HepG2 (cell line): ENCODE measurements around the gene IL17RC. TPM values are rescaled to one million over a fixed set of nuclear protein-coding genes. Genes with fewer than 3 reads are reported as not detected.

Experiments used
- CAMTA2 ChIP-seq: sonication (generic); formaldehyde crosslinking; IDR thresholded peaks from 2 replicates; pipeline ENCODE4 v1.4.0; 2020; ENCODE audit warnings: mild to moderate bottlenecking, missing genetic modification reagents, borderline replicate concordance
- CEBPZ ChIP-seq: IDR thresholded peaks from 2 replicates; pipeline ENCODE4 v1.6.1; 2012; ENCODE audit warnings: low read length, improper control_type of control experiment
- CREM ChIP-seq, 2 experiments: sonication (generic) in 1 of 2; formaldehyde crosslinking in 1 of 2; IDR thresholded peaks; 2 replicates each; pipeline versions ENCODE4 v1.4.0 to v1.6.1; 2016 to 2020; ENCODE audit warnings: antibody characterized with exemption in 1 of 2, mild to moderate bottlenecking in 1 of 2, missing genetic modification reagents in 1 of 2
- MED8 ChIP-seq: sonication (generic); formaldehyde crosslinking; IDR thresholded peaks from 2 replicates; pipeline ENCODE4 v1.8.1; 2023; ENCODE audit warnings: mild to moderate bottlenecking, missing genetic modification reagents; ENCODE audit not compliant: insufficient replicate concordance
- MEIS2 ChIP-seq: sonication (generic); formaldehyde crosslinking; IDR thresholded peaks from 2 replicates; pipeline ENCODE4 v1.9.0; 2021; ENCODE audit warnings: mild to moderate bottlenecking, missing genetic modification reagents
- MYNN ChIP-seq: sonication (generic); formaldehyde crosslinking; IDR thresholded peaks from 2 replicates; pipeline ENCODE4 v1.4.0; 2020; ENCODE audit warnings: mild to moderate bottlenecking, low read depth, missing genetic modification reagents
- NKX3-1 ChIP-seq: sonication (generic); formaldehyde crosslinking; IDR thresholded peaks from 2 replicates; pipeline ENCODE4 v1.5.0; 2020; ENCODE audit warnings: missing genetic modification reagents
- PAX8 ChIP-seq: sonication (generic); formaldehyde crosslinking; IDR thresholded peaks from 2 replicates; pipeline ENCODE4 v1.8.0; 2022; ENCODE audit warnings: mild to moderate bottlenecking, missing genetic modification reagents, borderline replicate concordance
- ZBTB14 ChIP-seq: sonication (generic); formaldehyde crosslinking; IDR thresholded peaks from 2 replicates; pipeline ENCODE4 v1.4.0; 2020; ENCODE audit warnings: missing genetic modification reagents
- ZIK1 ChIP-seq: sonication (generic); formaldehyde crosslinking; IDR thresholded peaks from 2 replicates; pipeline ENCODE4 v1.5.0; 2020; ENCODE audit warnings: mild to moderate bottlenecking, low read depth, missing genetic modification reagents, borderline replicate concordance
- ZNF383 ChIP-seq: sonication (generic); formaldehyde crosslinking; IDR thresholded peaks from 2 replicates; pipeline ENCODE4 v1.4.0; 2020; ENCODE audit warnings: missing genetic modification reagents, mild to moderate bottlenecking, borderline replicate concordance
- ZNF552 ChIP-seq: sonication (generic); formaldehyde crosslinking; IDR thresholded peaks from 2 replicates; pipeline ENCODE4 v1.9.0; 2022; ENCODE audit warnings: missing genetic modification reagents, mild to moderate bottlenecking, borderline replicate concordance
- ZNF616 ChIP-seq: sonication (generic); formaldehyde crosslinking; IDR thresholded peaks from 2 replicates; pipeline ENCODE4 v1.5.0; 2020; ENCODE audit warnings: low read depth, mild to moderate bottlenecking, missing genetic modification reagents
- polyA plus RNA-seq, 8 experiments: library from polyadenylated mRNA; depleted of rRNA in 3 of 8; stranded (reverse) in 7 of 8; unstranded in 1 of 8; fragments of >200 nt; fragmentation: Illumina TruSeq in 4 of 8; extraction: Trizol in 4 of 8; gene quantifications; 2 replicates each; pipeline versions ENCODE4 v1.2.1 to v1.2.3, GENCODE V29; 2011 to 2016; ENCODE audit warnings: low read depth in 4 of 8, missing spikeins in 1 of 8, mixed read lengths in 1 of 8; ENCODE audit not compliant: insufficient read depth in 1 of 8
- total RNA-seq, 5 experiments: library from RNA; depleted of rRNA; stranded (reverse); fragments of >200 nt; fragmentation: Illumina TruSeq; extraction: Trizol; gene quantifications; 2 replicates each; pipeline ENCODE4 v1.2.3, GENCODE V29; 2016; ENCODE audit warnings: low read depth in 1 of 5
- TF ChIP-seq, protein P1 (sequence below): sonication (generic); formaldehyde crosslinking; conservative IDR thresholded peaks from 2 replicates; pipeline ENCODE4 v1.4.0; 2020; ENCODE audit warnings: mild to moderate bottlenecking, missing genetic modification reagents, moderate library complexity
- TF ChIP-seq, protein P2 (sequence below): sonication (generic); formaldehyde crosslinking; IDR thresholded peaks from 2 replicates; pipeline ENCODE4 v1.8.0; 2022; ENCODE audit warnings: mild to moderate bottlenecking, missing genetic modification reagents
- TF ChIP-seq, protein P3 (sequence below): sonication (generic); formaldehyde crosslinking; IDR thresholded peaks from 2 replicates; pipeline ENCODE4 v1.4.0; 2020; ENCODE audit warnings: mild to moderate bottlenecking, missing genetic modification reagents

The IL17RC gene
- total and polyA plus RNA-seq, 2 of the 13 experiments (the other 11 are each of a cell fraction or from before 2014, with no cell fraction given) = 20.7 to 24.0 TPM

DNA sequence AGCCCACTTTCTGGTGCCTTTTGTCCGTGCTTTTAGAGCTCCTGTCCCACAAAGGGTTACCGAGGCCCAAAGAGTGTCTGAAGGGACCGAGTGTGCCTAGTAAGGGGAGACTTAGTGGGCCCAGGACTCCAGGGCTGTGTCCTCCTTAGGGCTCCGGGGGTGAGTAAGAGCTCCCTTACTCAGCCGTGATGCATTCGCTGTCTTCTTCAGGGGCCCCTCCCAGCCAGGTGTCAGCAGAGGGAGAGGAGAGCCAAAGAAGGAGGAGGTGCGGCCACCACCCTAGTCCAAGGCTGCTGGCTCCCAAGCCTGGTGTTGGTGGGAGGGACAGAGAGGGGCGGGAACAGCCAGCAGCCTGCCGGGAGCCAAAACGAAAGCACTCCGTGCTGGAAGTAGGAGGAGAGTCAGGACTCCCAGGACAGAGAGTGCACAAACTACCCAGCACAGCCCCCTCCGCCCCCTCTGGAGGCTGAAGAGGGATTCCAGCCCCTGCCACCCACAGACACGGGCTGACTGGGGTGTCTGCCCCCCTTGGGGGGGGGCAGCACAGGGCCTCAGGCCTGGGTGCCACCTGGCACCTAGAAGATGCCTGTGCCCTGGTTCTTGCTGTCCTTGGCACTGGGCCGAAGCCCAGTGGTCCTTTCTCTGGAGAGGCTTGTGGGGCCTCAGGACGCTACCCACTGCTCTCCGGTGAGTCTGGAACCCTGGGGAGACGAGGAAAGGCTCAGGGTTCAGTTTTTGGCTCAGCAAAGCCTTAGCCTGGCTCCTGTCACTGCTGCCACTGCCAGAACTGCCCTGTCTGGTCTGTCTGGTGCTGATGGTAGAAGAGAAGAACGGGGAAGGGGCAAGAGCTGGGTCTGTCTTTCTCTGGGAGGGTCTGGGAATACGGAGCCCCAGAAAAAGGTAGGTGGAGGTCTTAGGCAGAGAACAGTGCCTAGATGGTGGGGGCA, at the start of gene IL17RC (continued):
- TF ChIP-seq, protein P1, sequence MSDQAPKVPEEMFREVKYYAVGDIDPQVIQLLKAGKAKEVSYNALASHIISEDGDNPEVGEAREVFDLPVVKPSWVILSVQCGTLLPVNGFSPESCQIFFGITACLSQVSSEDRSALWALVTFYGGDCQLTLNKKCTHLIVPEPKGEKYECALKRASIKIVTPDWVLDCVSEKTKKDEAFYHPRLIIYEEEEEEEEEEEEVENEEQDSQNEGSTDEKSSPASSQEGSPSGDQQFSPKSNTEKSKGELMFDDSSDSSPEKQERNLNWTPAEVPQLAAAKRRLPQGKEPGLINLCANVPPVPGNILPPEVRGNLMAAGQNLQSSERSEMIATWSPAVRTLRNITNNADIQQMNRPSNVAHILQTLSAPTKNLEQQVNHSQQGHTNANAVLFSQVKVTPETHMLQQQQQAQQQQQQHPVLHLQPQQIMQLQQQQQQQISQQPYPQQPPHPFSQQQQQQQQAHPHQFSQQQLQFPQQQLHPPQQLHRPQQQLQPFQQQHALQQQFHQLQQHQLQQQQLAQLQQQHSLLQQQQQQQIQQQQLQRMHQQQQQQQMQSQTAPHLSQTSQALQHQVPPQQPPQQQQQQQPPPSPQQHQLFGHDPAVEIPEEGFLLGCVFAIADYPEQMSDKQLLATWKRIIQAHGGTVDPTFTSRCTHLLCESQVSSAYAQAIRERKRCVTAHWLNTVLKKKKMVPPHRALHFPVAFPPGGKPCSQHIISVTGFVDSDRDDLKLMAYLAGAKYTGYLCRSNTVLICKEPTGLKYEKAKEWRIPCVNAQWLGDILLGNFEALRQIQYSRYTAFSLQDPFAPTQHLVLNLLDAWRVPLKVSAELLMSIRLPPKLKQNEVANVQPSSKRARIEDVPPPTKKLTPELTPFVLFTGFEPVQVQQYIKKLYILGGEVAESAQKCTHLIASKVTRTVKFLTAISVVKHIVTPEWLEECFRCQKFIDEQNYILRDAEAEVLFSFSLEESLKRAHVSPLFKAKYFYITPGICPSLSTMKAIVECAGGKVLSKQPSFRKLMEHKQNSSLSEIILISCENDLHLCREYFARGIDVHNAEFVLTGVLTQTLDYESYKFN (CRISPR knock-in tag) = peak; percentile 15; the same call in 1 of the 2 replicates
- TF ChIP-seq CEBPZ (no peak), ZBTB14 (CRISPR knock-in tag) (no peak), CAMTA2 (no peak), MEIS2 (CRISPR knock-in tag) (no peak), CREM (IDR thresholded peaks at IDR 0.05) (no peak), CREM (CRISPR knock-in tag; IDR thresholded peaks at IDR 0.05) (no peak), NKX3-1 (CRISPR knock-in tag) (0 out of 2 replicates have a peak, but pooled peaks have one; percentile 4), ZNF383 (CRISPR knock-in tag) (no peak), ZNF616 (no peak), MED8 (no peak), MYNN (CRISPR knock-in tag) (no peak), ZIK1 (CRISPR knock-in tag) (no peak; the same call in 1 of the 2 replicates), PAX8 (CRISPR knock-in tag) (no peak), ZNF552 (CRISPR knock-in tag) (no peak)
- TF ChIP-seq, protein P2, sequence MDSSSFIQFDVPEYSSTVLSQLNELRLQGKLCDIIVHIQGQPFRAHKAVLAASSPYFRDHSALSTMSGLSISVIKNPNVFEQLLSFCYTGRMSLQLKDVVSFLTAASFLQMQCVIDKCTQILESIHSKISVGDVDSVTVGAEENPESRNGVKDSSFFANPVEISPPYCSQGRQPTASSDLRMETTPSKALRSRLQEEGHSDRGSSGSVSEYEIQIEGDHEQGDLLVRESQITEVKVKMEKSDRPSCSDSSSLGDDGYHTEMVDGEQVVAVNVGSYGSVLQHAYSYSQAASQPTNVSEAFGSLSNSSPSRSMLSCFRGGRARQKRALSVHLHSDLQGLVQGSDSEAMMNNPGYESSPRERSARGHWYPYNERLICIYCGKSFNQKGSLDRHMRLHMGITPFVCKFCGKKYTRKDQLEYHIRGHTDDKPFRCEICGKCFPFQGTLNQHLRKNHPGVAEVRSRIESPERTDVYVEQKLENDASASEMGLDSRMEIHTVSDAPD (CRISPR knock-in tag) = no peak
- TF ChIP-seq, protein P3, sequence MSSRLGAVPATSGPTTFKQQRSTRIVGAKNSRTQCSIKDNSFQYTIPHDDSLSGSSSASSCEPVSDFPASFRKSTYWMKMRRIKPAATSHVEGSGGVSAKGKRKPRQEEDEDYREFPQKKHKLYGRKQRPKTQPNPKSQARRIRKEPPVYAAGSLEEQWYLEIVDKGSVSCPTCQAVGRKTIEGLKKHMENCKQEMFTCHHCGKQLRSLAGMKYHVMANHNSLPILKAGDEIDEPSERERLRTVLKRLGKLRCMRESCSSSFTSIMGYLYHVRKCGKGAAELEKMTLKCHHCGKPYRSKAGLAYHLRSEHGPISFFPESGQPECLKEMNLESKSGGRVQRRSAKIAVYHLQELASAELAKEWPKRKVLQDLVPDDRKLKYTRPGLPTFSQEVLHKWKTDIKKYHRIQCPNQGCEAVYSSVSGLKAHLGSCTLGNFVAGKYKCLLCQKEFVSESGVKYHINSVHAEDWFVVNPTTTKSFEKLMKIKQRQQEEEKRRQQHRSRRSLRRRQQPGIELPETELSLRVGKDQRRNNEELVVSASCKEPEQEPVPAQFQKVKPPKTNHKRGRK = no peak
